Measurements from ENCODE around the gene ITPKA.

The ITPKA gene

DNA sequence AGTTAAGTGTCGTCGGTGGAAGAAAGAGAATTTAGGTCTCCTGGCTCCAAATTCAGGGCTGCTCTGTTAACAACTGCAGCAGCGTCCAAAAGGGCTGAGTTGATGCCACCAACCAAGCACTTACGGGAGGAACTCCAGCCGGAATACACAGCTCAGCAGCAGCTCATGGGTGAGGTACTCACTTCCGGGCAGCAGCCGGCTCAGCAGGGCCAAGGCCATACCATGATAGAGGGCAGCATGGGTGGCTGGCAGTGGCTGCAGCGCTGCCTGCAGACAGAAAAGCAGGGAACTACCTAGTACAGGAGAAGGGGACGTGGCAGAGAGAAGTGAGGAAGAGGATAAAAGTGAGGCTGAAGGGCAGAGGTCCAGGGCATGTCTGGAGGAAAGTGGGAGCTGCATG lies 27.9 kb downstream of the ITPKA start:
- no CpG with 5 or more reads among the region's 9 CpGs for WGBS, 2 donors (ENCODE audit: extremely low coverage in 2 of 2, insufficient read length in 2 of 2, insufficient replicate concordance in 1 of 2)
- Histone ChIP-seq H3K79me1 (ENCODE audit: low read depth, low read length) (no peaks in the 10 kb centered on the region), H3K23ac (ENCODE audit: low read depth, low read length, poor library complexity) (no peak overlapping the region), H2BK15ac (ENCODE audit: low read length) (no peak overlapping the region), H3K4me1 (ENCODE audit: control insufficient read depth in 2 of 2, insufficient read depth in 1 of 2, low read depth in 1 of 2, low read length in 2 of 2) (no peaks in the 10 kb centered on the region), H3K14ac (ENCODE audit: low read length) (no peak overlapping the region), H3K27ac (replicated peaks; ENCODE audit: low read length) (no peak overlapping the region), H3K27me3 (ENCODE audit: control insufficient read depth in 3 of 3, insufficient read depth in 3 of 3, low read depth in 1 of 3, low read length in 3 of 3) (no peaks in the 10 kb centered on the region), H2AK5ac (ENCODE audit: low read depth, low read length) (no peak overlapping the region), H3K4ac (ENCODE audit: low read length) (no peak overlapping the region), H3K9me3 (replicated peaks in 1 of 2; ENCODE audit: control insufficient read depth in 2 of 2, insufficient read depth in 1 of 2, low read depth in 1 of 2, low read length in 2 of 2) (peaks cover 0 to 2% of the 10 kb centered on the region in 2 donors), H2BK5ac (ENCODE audit: low read length) (no peak overlapping the region), H2AFZ (ENCODE audit: low read length) (no peak overlapping the region), H4K91ac (ENCODE audit: low read depth, low read length, poor library complexity) (no peak overlapping the region), H3K9ac (ENCODE audit: low read depth, low read length, poor library complexity) (no peak overlapping the region), H2BK120ac (ENCODE audit: low read depth, low read length) (no peak overlapping the region), H3K4me3 (ENCODE audit: low read length in 2 of 2) (no peak overlapping the region), H2BK12ac (ENCODE audit: low read length) (no peak overlapping the region), H3K36me3 (replicated peaks in 1 of 2; ENCODE audit: control insufficient read depth in 2 of 2, insufficient read depth in 2 of 2, low read length in 2 of 2) (peaks cover 22 to 73% of the 10 kb centered on the region in 2 donors), H3K18ac (ENCODE audit: low read length) (no peak overlapping the region), H4K8ac (ENCODE audit: low read depth, low read length) (no peak overlapping the region), H3K4me2 (ENCODE audit: insufficient read depth, low read length, poor library complexity, severe bottlenecking) (no peak overlapping the region)
- DNase-seq (ENCODE audit: low spot score), result no peak

DNA sequence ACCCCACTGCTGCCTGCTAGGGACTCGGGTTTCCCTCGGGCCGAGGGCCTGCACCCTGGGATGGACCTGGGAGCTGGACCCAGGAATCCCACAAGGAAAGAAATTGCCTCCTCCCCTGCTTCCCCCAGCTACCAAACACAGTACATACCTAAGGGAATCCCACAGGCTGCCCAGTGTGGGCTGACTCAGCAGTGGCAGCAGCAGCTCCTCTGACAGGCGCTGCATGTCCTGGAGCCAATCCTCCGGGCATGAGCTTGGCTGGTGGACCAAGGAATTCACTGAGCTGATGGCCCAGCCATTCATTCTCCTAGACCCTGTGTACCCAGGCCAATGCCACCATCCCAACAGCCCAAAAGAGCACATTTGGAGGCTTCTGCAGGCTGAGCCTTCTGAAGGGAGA lies 29.4 kb downstream of the ITPKA start:
- Histone ChIP-seq H3K4me1 (ENCODE audit: control insufficient read depth in 2 of 2, insufficient read depth in 1 of 2, low read depth in 1 of 2, low read length in 2 of 2) (no peaks in the 10 kb centered on the region), H4K8ac (ENCODE audit: low read depth, low read length) (no peak overlapping the region), H2AFZ (ENCODE audit: low read length) (no peak overlapping the region), H3K23ac (ENCODE audit: low read depth, low read length, poor library complexity) (no peak overlapping the region), H3K79me1 (ENCODE audit: low read depth, low read length) (no peaks in the 10 kb centered on the region), H4K91ac (ENCODE audit: low read depth, low read length, poor library complexity) (no peak overlapping the region), H2BK12ac (ENCODE audit: low read length) (no peak overlapping the region), H3K18ac (ENCODE audit: low read length) (no peak overlapping the region), H3K9me3 (replicated peaks in 1 of 2; ENCODE audit: control insufficient read depth in 2 of 2, insufficient read depth in 1 of 2, low read depth in 1 of 2, low read length in 2 of 2) (peaks cover 0 to 2% of the 10 kb centered on the region in 2 donors), H3K4ac (ENCODE audit: low read length) (no peak overlapping the region), H3K4me3 (ENCODE audit: low read length in 2 of 2) (no peak overlapping the region), H3K27me3 (ENCODE audit: control insufficient read depth in 3 of 3, insufficient read depth in 3 of 3, low read depth in 1 of 3, low read length in 3 of 3) (no peaks in the 10 kb centered on the region), H2BK120ac (ENCODE audit: low read depth, low read length) (no peak overlapping the region), H3K14ac (ENCODE audit: low read length) (no peak overlapping the region), H2BK5ac (ENCODE audit: low read length) (peak overlapping the region; percentile 62), H2BK15ac (ENCODE audit: low read length) (no peak overlapping the region), H3K9ac (ENCODE audit: low read depth, low read length, poor library complexity) (peak overlapping the region; percentile 50), H2AK5ac (ENCODE audit: low read depth, low read length) (no peak overlapping the region), H3K27ac (replicated peaks; ENCODE audit: low read length) (no peak overlapping the region), H3K4me2 (ENCODE audit: insufficient read depth, low read length, poor library complexity, severe bottlenecking) (no peak overlapping the region), H3K36me3 (replicated peaks in 1 of 2; ENCODE audit: control insufficient read depth in 2 of 2, insufficient read depth in 2 of 2, low read length in 2 of 2) (peaks cover 32 to 73% of the 10 kb centered on the region in 2 donors)
- no peak for DNase-seq (ENCODE audit: low spot score)
- no CpG with 5 or more reads among the region's 5 CpGs for WGBS, 2 donors (ENCODE audit: extremely low coverage in 2 of 2, insufficient read length in 2 of 2, insufficient replicate concordance in 1 of 2)

DNA sequence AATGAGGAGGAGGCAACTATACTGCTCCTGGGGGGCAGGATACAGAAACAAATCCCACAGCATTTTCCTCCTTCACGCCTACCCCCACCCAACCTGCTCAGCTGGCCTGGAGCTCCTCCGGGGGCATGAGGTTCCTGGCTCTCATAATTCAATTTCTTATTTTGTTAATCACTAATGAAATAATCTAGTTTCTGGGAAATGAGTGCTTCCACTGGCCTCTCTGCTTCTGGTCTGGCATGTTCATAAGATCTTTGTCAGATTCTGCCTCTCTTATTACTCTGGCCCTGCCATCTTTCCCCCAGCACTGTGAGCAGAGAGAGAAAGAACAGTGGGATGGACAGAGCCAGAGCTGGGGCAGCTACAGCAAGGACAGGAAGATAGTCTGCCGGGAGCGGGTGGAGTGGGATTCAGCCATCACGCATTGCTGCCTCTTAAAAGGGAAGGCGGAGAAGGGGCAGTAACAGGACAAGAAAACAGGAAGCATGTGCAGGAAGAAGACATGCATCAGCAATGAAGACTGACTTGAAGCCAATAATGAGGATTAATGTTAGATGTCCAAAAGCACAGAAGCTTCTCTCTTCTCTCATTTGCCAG lies 36.8 kb downstream of the ITPKA start:
- H2BK15ac ChIP-seq (ENCODE audit: low read length), result no peak overlapping the region
- no CpG with 5 or more reads among the region's 6 CpGs for WGBS, 2 donors (ENCODE audit: extremely low coverage in 2 of 2, insufficient read length in 2 of 2, insufficient replicate concordance in 1 of 2)
- H3K4ac ChIP-seq (ENCODE audit: low read length), result no peak overlapping the region
- H2AK5ac ChIP-seq (ENCODE audit: low read depth, low read length), result no peak overlapping the region
- no peak overlapping the region for H3K4me2 ChIP-seq (ENCODE audit: insufficient read depth, low read length, poor library complexity, severe bottlenecking)
- no peak overlapping the region for H2BK5ac ChIP-seq (ENCODE audit: low read length)
- H2BK12ac ChIP-seq (ENCODE audit: low read length), result no peak overlapping the region
- H3K36me3 ChIP-seq (replicated peaks in 1 of 2; ENCODE audit: control insufficient read depth in 2 of 2, insufficient read depth in 2 of 2, low read length in 2 of 2), result peaks cover 50 to 85% of the 10 kb centered on the region in 2 donors
- no peak overlapping the region for H3K27ac ChIP-seq (replicated peaks; ENCODE audit: low read length)
- H3K79me1 ChIP-seq (ENCODE audit: low read depth, low read length), result no peaks in the 10 kb centered on the region
- no peak overlapping the region for H2BK120ac ChIP-seq (ENCODE audit: low read depth, low read length)
- no peak overlapping the region for H3K14ac ChIP-seq (ENCODE audit: low read length)
- no peak overlapping the region for H4K8ac ChIP-seq (ENCODE audit: low read depth, low read length)
- H3K27me3 ChIP-seq (ENCODE audit: control insufficient read depth in 3 of 3, insufficient read depth in 3 of 3, low read depth in 1 of 3, low read length in 3 of 3), result no peaks in the 10 kb centered on the region
- no peak overlapping the region for H3K18ac ChIP-seq (ENCODE audit: low read length)
- no peaks in the 10 kb centered on the region for H3K9me3 ChIP-seq (replicated peaks in 1 of 2; ENCODE audit: control insufficient read depth in 2 of 2, insufficient read depth in 1 of 2, low read depth in 1 of 2, low read length in 2 of 2)
- no peak for DNase-seq (ENCODE audit: low spot score)
- H3K4me1 ChIP-seq (ENCODE audit: control insufficient read depth in 2 of 2, insufficient read depth in 1 of 2, low read depth in 1 of 2, low read length in 2 of 2), result no peaks in the 10 kb centered on the region
- H2AFZ ChIP-seq (ENCODE audit: low read length), result no peak overlapping the region
- H3K23ac ChIP-seq (ENCODE audit: low read depth, low read length, poor library complexity), result no peak overlapping the region
- no peak overlapping the region for H3K4me3 ChIP-seq (ENCODE audit: low read length in 2 of 2)
- H4K91ac ChIP-seq (ENCODE audit: low read depth, low read length, poor library complexity), result no peak overlapping the region
- H3K9ac ChIP-seq (ENCODE audit: low read depth, low read length, poor library complexity), result no peak overlapping the region

DNA sequence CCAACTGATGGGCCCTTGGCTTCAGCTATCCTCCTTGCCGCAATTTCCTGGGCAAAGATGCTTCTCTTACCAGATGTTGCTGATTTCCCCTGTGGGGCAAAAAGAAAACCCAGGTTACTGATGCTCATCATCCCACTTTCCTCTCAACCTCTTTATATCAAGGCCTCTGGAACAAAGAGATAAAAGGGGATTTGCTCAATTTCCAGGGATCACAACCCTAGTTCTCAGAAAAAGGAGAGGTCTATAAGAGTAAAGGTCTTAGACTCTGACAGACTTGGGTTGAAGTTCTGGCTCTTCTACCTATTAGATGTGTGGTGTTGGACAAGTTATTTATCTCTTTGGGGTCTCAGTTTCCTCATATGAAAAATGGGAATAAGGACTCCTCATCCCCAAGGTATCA lies 41.9 kb downstream of the ITPKA start:
- Histone ChIP-seq H3K36me3 (replicated peaks in 1 of 2; ENCODE audit: control insufficient read depth in 2 of 2, insufficient read depth in 2 of 2, low read length in 2 of 2) (peaks cover 24 to 58% of the 10 kb centered on the region in 2 donors), H2BK5ac (ENCODE audit: low read length) (no peak overlapping the region), H2AK5ac (ENCODE audit: low read depth, low read length) (no peak overlapping the region), H3K4ac (ENCODE audit: low read length) (no peak overlapping the region), H2BK12ac (ENCODE audit: low read length) (no peak overlapping the region), H3K4me1 (ENCODE audit: control insufficient read depth in 2 of 2, insufficient read depth in 1 of 2, low read depth in 1 of 2, low read length in 2 of 2) (no peaks in the 10 kb centered on the region), H3K27ac (replicated peaks; ENCODE audit: low read length) (no peak overlapping the region), H3K79me1 (ENCODE audit: low read depth, low read length) (no peaks in the 10 kb centered on the region), H3K27me3 (ENCODE audit: control insufficient read depth in 3 of 3, insufficient read depth in 3 of 3, low read depth in 1 of 3, low read length in 3 of 3) (no peaks in the 10 kb centered on the region), H3K18ac (ENCODE audit: low read length) (no peak overlapping the region), H4K8ac (ENCODE audit: low read depth, low read length) (no peak overlapping the region), H3K9ac (ENCODE audit: low read depth, low read length, poor library complexity) (peak overlapping the region; percentile 27), H2BK15ac (ENCODE audit: low read length) (no peak overlapping the region), H3K9me3 (replicated peaks in 1 of 2; ENCODE audit: control insufficient read depth in 2 of 2, insufficient read depth in 1 of 2, low read depth in 1 of 2, low read length in 2 of 2) (no peaks in the 10 kb centered on the region), H3K23ac (ENCODE audit: low read depth, low read length, poor library complexity) (no peak overlapping the region), H2AFZ (ENCODE audit: low read length) (no peak overlapping the region), H3K4me3 (ENCODE audit: low read length in 2 of 2) (no peak overlapping the region), H4K91ac (ENCODE audit: low read depth, low read length, poor library complexity) (no peak overlapping the region), H3K4me2 (ENCODE audit: insufficient read depth, low read length, poor library complexity, severe bottlenecking) (no peak overlapping the region), H3K14ac (ENCODE audit: low read length) (no peak overlapping the region), H2BK120ac (ENCODE audit: low read depth, low read length) (no peak overlapping the region)
- DNase-seq (ENCODE audit: low spot score), result no peak
- WGBS, 2 donors (ENCODE audit: extremely low coverage in 2 of 2, insufficient read length in 2 of 2, insufficient replicate concordance in 1 of 2), result no CpG with 5 or more reads among the region's 1 CpG

All from neuronal stem cell (in vitro differentiated cells).